WTC11 (cell line): Measurements from ENCODE around the gene LYPD3.

Source experiments
- NFE2L1 ChIP-seq: sonication (generic); formaldehyde crosslinking; IDR thresholded peaks from 2 replicates; pipeline ENCODE4 v1.8.1; 2023; ENCODE audit warnings: missing genetic modification reagents
- NR2C2 ChIP-seq: sonication (generic); formaldehyde crosslinking; IDR thresholded peaks from 2 replicates; pipeline ENCODE4 v1.8.0; 2022; ENCODE audit warnings: mild to moderate bottlenecking, missing genetic modification reagents
- TF ChIP-seq, protein P1 (sequence below): sonication (generic); formaldehyde crosslinking; IDR thresholded peaks from 2 replicates; pipeline ENCODE4 v1.8.1; 2023; ENCODE audit warnings: mild to moderate bottlenecking, missing genetic modification reagents
- TF ChIP-seq, protein P2 (sequence below): fragments of 200-600 bp; IDR thresholded peaks from 2 replicates; pipeline ENCODE4 v1.8.0; 2022; ENCODE audit warnings: antibody characterized with exemption
- TF ChIP-seq, protein P3 (sequence below): sonication (generic); formaldehyde crosslinking; IDR thresholded peaks from 2 replicates; pipeline ENCODE4 v1.8.1; 2022; ENCODE audit warnings: low read depth, missing genetic modification reagents, borderline replicate concordance

DNA sequence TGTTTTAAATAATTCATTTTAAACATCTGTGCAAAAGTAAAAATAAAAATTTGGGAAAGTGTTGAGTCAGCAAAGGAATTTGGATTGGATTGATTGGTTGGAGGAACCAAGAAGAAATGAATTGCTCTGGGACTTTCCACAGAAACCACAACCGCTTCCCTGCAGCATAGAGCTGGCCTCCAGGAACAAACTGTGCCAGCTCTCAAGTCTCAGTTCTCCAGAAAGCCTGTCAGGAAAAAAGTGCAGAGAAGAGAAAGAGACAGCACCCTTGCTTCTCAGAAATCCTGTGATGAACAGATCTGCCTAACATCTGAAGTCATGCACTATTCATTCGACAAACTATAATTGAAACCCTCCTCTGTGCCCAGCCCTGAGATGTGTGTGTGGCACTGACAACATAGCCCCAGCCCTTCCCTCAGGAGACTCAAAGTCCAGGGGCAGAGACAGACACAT lies 14.8 kb downstream of the LYPD3 start:
- TF ChIP-seq, protein P1, sequence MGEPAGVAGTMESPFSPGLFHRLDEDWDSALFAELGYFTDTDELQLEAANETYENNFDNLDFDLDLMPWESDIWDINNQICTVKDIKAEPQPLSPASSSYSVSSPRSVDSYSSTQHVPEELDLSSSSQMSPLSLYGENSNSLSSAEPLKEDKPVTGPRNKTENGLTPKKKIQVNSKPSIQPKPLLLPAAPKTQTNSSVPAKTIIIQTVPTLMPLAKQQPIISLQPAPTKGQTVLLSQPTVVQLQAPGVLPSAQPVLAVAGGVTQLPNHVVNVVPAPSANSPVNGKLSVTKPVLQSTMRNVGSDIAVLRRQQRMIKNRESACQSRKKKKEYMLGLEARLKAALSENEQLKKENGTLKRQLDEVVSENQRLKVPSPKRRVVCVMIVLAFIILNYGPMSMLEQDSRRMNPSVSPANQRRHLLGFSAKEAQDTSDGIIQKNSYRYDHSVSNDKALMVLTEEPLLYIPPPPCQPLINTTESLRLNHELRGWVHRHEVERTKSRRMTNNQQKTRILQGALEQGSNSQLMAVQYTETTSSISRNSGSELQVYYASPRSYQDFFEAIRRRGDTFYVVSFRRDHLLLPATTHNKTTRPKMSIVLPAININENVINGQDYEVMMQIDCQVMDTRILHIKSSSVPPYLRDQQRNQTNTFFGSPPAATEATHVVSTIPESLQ, result no peak
- TF ChIP-seq NR2C2, result no peak
- TF ChIP-seq, protein P2, sequence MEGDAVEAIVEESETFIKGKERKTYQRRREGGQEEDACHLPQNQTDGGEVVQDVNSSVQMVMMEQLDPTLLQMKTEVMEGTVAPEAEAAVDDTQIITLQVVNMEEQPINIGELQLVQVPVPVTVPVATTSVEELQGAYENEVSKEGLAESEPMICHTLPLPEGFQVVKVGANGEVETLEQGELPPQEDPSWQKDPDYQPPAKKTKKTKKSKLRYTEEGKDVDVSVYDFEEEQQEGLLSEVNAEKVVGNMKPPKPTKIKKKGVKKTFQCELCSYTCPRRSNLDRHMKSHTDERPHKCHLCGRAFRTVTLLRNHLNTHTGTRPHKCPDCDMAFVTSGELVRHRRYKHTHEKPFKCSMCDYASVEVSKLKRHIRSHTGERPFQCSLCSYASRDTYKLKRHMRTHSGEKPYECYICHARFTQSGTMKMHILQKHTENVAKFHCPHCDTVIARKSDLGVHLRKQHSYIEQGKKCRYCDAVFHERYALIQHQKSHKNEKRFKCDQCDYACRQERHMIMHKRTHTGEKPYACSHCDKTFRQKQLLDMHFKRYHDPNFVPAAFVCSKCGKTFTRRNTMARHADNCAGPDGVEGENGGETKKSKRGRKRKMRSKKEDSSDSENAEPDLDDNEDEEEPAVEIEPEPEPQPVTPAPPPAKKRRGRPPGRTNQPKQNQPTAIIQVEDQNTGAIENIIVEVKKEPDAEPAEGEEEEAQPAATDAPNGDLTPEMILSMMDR, result no peak
- no peak for TF ChIP-seq NFE2L1 (CRISPR knock-in tag)
- TF ChIP-seq, protein P3, sequence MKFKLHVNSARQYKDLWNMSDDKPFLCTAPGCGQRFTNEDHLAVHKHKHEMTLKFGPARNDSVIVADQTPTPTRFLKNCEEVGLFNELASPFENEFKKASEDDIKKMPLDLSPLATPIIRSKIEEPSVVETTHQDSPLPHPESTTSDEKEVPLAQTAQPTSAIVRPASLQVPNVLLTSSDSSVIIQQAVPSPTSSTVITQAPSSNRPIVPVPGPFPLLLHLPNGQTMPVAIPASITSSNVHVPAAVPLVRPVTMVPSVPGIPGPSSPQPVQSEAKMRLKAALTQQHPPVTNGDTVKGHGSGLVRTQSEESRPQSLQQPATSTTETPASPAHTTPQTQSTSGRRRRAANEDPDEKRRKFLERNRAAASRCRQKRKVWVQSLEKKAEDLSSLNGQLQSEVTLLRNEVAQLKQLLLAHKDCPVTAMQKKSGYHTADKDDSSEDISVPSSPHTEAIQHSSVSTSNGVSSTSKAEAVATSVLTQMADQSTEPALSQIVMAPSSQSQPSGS (CRISPR knock-in tag), result no peak
